Measurements from ENCODE around the gene CYP19A1. TPM values are rescaled to one million over a fixed set of nuclear protein-coding genes. Genes with fewer than 3 reads are reported as not detected.

Gene CYP19A1
- total and polyA plus RNA-seq, 9 of the 15 experiments (the other 6 are each of a cell fraction or from before 2014, with no cell fraction given) = 0.16 to 0.63 (median 0.47) TPM; not detected in 3

GRCh38 chr15:51333571-51333970 lies 4.8 kb downstream of the CYP19A1 start:
- no peak overlapping the region for H3K27ac ChIP-seq (ENCODE audit: extremely low read depth, low read depth, low read length)
- no peak for ATAC-seq
- DNase-seq (ENCODE audit: extremely low read depth in 1 of 4, low spot score in 3 of 4) = no peak
- H2AFZ ChIP-seq (ENCODE audit: low read depth, low read length) = no peak overlapping the region
- no peak for TF ChIP-seq ZNF436 (CRISPR knock-in tag; IDR thresholded peaks at IDR 0.05)
- TF ChIP-seq FIP1L1 (IDR thresholded peaks at IDR 0.05; ENCODE audit: low read depth, low read length, poor library complexity, severe bottlenecking) = no peak
- TF ChIP-seq ESRRB (CRISPR knock-in tag; IDR thresholded peaks at IDR 0.05; ENCODE audit: borderline replicate concordance) = no peak
- no peak for TF ChIP-seq SREBF2 (CRISPR knock-in tag; IDR thresholded peaks at IDR 0.05)
- TF ChIP-seq ZNF282 (CRISPR knock-in tag; IDR thresholded peaks at IDR 0.05) = no peak
- no peaks in the 10 kb centered on the region for H3K9me1 ChIP-seq (ENCODE audit: control insufficient read depth, insufficient read depth, low read length)
- intact Hi-C loops (cut with micrococcal nuclease) = no loop called here
- no peaks in the 10 kb centered on the region for H3K9me3 ChIP-seq (replicated peaks; ENCODE audit: control insufficient read depth, insufficient read depth, low read depth, low read length)
- H3K4me3 ChIP-seq = no peak overlapping the region
- in situ Hi-C loops (cut with MboI) = no loop called here
- FAIRE-seq = no peak
- no peak overlapping the region for H3K9ac ChIP-seq (ENCODE audit: insufficient read depth in 1 of 2, low read depth in 2 of 2, low read length in 2 of 2)
- POLR2A ChIA-PET = interaction anchor here (0.6 to 0.9 kb wide), 2 partner anchors 13 to 68 kb away, joined by 3 to 4 read pairs; no protein-coding TSS in a partner anchor
- CTCF ChIA-PET (ENCODE audit: low intra/inter-chr PET ratio) = no interaction called here
- BruUV-seq (replicated peaks) = no TSS peak
- peaks cover 11 to 41% of the 10 kb centered on the region in 2 experiments; a peak in 3 of 5 replicates for H3K27me3 ChIP-seq (ENCODE audit: control insufficient read depth in 2 of 2, insufficient read depth in 2 of 2, low read length in 2 of 2)
- H3K4me2 ChIP-seq (ENCODE audit: insufficient read depth, low read length) = no peak overlapping the region
- no peaks in the 10 kb centered on the region for H3K36me3 ChIP-seq (ENCODE audit: control insufficient read depth, insufficient read depth, low read length)
- H3K4me1 ChIP-seq (replicated peaks in 1 of 2; ENCODE audit: control insufficient read depth in 2 of 2, insufficient read depth in 2 of 2, low read length in 2 of 2) = no peaks in the 10 kb centered on the region
- WGBS (ENCODE audit: insufficient coverage, low coverage, missing lambda C conversion rate) = 0% methylated on average over 2 of the region's 2 CpGs
- no peaks in the 10 kb centered on the region for H3K79me2 ChIP-seq (ENCODE audit: control insufficient read depth, insufficient read depth, low read length)
- no peaks in the 10 kb centered on the region for H4K20me1 ChIP-seq (replicated peaks; ENCODE audit: control insufficient read depth, insufficient read depth, low read length)

Data from K562 (cell line).